Loucy (cell line): ENCODE results near the gene NUTF2.
"Not testable (repeated sequence)": the region's sequence is repeated elsewhere in the genome, so short reads cannot be mapped to it uniquely, and the experiment has no call there.

Experiments
- H2AFZ ChIP-seq: fragments of 200-600 bp; sonication (generic); 2 replicates; pipeline ENCODE4 v1.6.0; 2016; ENCODE audit warnings: antibody characterized with exemption, mild to moderate bottlenecking, low read length, moderate library complexity
- H3F3A ChIP-seq: fragments of 200-600 bp; 2 replicates; pipeline ENCODE4 v1.6.0; 2016; ENCODE audit warnings: antibody characterized with exemption, low read depth, mild to moderate bottlenecking
- H3K27me3 ChIP-seq: fragments of 200-600 bp; sonication (generic); 2 replicates; pipeline ENCODE4 v1.6.1; 2014; ENCODE audit warnings: low read length, mild to moderate bottlenecking; ENCODE audit not compliant: insufficient read depth, poor library complexity, severe bottlenecking
- H3K36me3 ChIP-seq: fragments of 200-600 bp; sonication (generic); 2 replicates; pipeline ENCODE4 v1.6.1; 2016; ENCODE audit warnings: low read length; ENCODE audit not compliant: insufficient read depth
- H3K4me1 ChIP-seq: fragments of 200-600 bp; sonication (generic); 2 replicates; pipeline ENCODE4 v1.5.1; 2014; ENCODE audit warnings: low read length, mild to moderate bottlenecking; ENCODE audit not compliant: insufficient read depth, poor library complexity, severe bottlenecking
- H3K4me2 ChIP-seq: fragments of 200-600 bp; sonication (generic); 2 replicates; pipeline ENCODE4 v1.6.0; 2014; ENCODE audit warnings: antibody characterized with exemption, low read length, low read depth, mild to moderate bottlenecking; ENCODE audit not compliant: poor library complexity, severe bottlenecking
- H3K4me3 ChIP-seq: fragments of 200-600 bp; sonication (generic); 2 replicates; pipeline ENCODE4 v1.5.1; 2014; ENCODE audit warnings: low read length, mild to moderate bottlenecking, mixed read lengths; ENCODE audit not compliant: poor library complexity, severe bottlenecking
- H3K79me2 ChIP-seq: fragments of 200-600 bp; sonication (generic); 2 replicates; pipeline ENCODE4 v1.6.1; 2014; ENCODE audit warnings: low read length; ENCODE audit not compliant: insufficient read depth
- H3K9ac ChIP-seq: fragments of 200-600 bp; sonication (generic); 2 replicates; pipeline ENCODE4 v1.6.0; 2014; ENCODE audit warnings: mild to moderate bottlenecking, low read depth, low read length, moderate library complexity; ENCODE audit not compliant: poor library complexity, severe bottlenecking
- H3K9me2 ChIP-seq: fragments of 200-600 bp; sonication (generic); replicated peaks from 2 replicates; pipeline ENCODE4 v1.6.1; 2016; ENCODE audit warnings: low read depth, low read length, mixed read lengths
- H3K9me3 ChIP-seq: fragments of 200-600 bp; sonication (generic); 2 replicates; pipeline ENCODE4 v1.6.1; 2014; ENCODE audit warnings: mild to moderate bottlenecking, antibody characterized with exemption, low read length, low read depth; ENCODE audit not compliant: insufficient read depth
- H4K20me1 ChIP-seq: fragments of 200-600 bp; sonication (generic); 2 replicates; pipeline ENCODE4 v1.6.0; 2014; ENCODE audit warnings: antibody characterized with exemption, low read length, mild to moderate bottlenecking; ENCODE audit not compliant: insufficient read depth, poor library complexity, severe bottlenecking
- CTCF ChIP-seq: fragments of 200-600 bp; sonication (generic); conservative IDR thresholded peaks from 2 replicates; pipeline ENCODE4 v1.5.1; 2014; ENCODE audit warnings: mild to moderate bottlenecking, antibody characterized with exemption, low read length
- EZH2phosphoT487 ChIP-seq: fragments of 200-600 bp; IDR thresholded peaks from 2 replicates; pipeline ENCODE4 v1.6.1; 2018; ENCODE audit warnings: antibody characterized with exemption, mild to moderate bottlenecking, moderate library complexity, borderline replicate concordance

NUTF2 gene

GRCh38 chr16:67910158-67910557 lies 63.4 kb downstream of the NUTF2 start:
- Histone ChIP-seq H3K79me2 (no peaks in the 10 kb centered on the region), H3K4me2 (no peak overlapping the region), H3F3A (no peaks in the 10 kb centered on the region), H4K20me1 (no peaks in the 10 kb centered on the region), H3K27me3 (no peaks in the 10 kb centered on the region), H2AFZ (no peak overlapping the region), H3K9ac (peak overlapping the region; percentile 62), H3K9me3 (no peaks in the 10 kb centered on the region), H3K9me2 (no peaks in the 10 kb centered on the region), H3K36me3 (peaks cover 5% of the 10 kb centered on the region; the same call in 1 of the 2 replicates), H3K4me3 (no peak overlapping the region), H3K4me1 (peaks cover 10% of the 10 kb centered on the region)
- TF ChIP-seq CTCF (0 out of 2 replicates have a peak, but pooled peaks have one; percentile 11), EZH2phosphoT487 (no peak)

GRCh38 chr16:67914758-67915495 lies 68.2 kb downstream of the NUTF2 start:
- Histone ChIP-seq H3K4me1 (peaks cover 10% of the 10 kb centered on the region), H3K4me2 (no peak overlapping the region), H3K9ac (no peak overlapping the region), H3K9me2 (no peaks in the 10 kb centered on the region), H3K27me3 (no peaks in the 10 kb centered on the region), H3K36me3 (no peaks in the 10 kb centered on the region), H3K9me3 (no peaks in the 10 kb centered on the region), H3K79me2 (no peaks in the 10 kb centered on the region), H3F3A (no peaks in the 10 kb centered on the region), H2AFZ (no peak overlapping the region), H4K20me1 (no peaks in the 10 kb centered on the region), H3K4me3 (no peak overlapping the region)
- TF ChIP-seq CTCF, result no peak
- TF ChIP-seq EZH2phosphoT487, result no peak

- H3K79me2 ChIP-seq, H3K4me3 ChIP-seq, H3K9me2 ChIP-seq, H3K4me2 ChIP-seq, H3K4me1 ChIP-seq, H3K9ac ChIP-seq, H3K36me3 ChIP-seq, H3K9me3 ChIP-seq, H3K27me3 ChIP-seq, H4K20me1 ChIP-seq, H3F3A ChIP-seq, H2AFZ ChIP-seq: not testable (repeated sequence)
These were observed 68.7 kb downstream of the NUTF2 start for GRCh38 chr16:67915496-67915769.
